ENCODE data around the gene TEX2. TPM values are rescaled to one million over a fixed set of nuclear protein-coding genes. Genes with fewer than 3 reads are reported as not detected.
A peak's percentile ranks its signal among the peaks of the same experiment; 100 is the strongest.

Gene TEX2
- total and polyA plus RNA-seq, 2 donors from 2014 or later: 14.0 to 39.1 TPM

DNA sequence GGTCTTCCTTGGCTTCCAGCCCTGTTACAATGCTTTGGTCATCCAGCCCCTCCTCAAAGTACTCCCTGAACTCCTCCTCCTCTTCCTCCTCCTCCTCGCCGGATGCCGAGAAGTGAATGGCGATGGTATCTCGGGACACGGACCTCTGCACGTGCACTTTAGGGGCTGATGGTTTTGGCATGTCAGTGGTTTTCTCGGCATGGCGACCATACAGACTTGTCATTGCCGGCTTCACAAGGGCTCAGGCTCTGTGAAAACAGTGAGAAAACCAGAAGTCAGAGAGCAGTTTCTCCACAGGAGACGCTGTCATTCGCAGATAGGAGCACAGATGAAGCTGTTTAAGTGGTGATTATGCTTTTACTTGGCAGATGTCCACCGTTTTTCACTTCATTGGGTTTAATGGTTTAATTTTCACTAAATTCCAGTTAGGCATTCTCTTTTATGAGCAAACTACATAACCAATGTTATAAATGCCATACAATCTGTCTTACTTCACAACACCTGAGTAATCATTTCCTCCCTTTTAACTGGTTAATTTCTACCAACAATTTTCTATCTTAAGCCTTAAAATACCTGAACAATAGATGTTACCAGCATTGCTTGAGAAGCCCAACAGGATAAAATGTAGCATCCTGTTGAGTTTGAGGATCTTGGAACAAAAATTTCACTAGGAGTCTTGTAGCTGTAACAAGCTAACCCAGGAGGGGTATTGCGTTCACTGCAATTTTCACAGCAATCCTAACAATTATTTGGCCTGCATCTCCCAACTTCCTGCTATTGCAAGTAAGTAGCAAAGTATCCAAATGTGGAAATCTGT lies 48.9 kb downstream of the TEX2 start:
- no peak for FAIRE-seq
- Histone ChIP-seq H3K9ac (ENCODE audit: low read length in 3 of 3) (no peak overlapping the region), H3K27me3 (ENCODE audit: control insufficient read depth, insufficient read depth, low read length) (no peaks in the 10 kb centered on the region), H3K4me1 (ENCODE audit: control insufficient read depth in 2 of 3, insufficient read depth in 2 of 3, low read depth in 1 of 3, low read length in 3 of 3) (peaks cover 0 to 32% (median 32%) of the 10 kb centered on the region in 3 donors), H3K36me3 (ENCODE audit: control insufficient read depth in 2 of 3, insufficient read depth in 3 of 3, low read length in 3 of 3) (peaks cover 0 to 3% (median 0%) of the 10 kb centered on the region in 3 donors), H3K4me3 (ENCODE audit: low read length in 3 of 3) (peak overlapping the region in 1 of 3 donors; percentile 6), H3K9me3 (ENCODE audit: control insufficient read depth in 2 of 3, insufficient read depth in 1 of 3, low read length in 3 of 3) (no peaks in the 10 kb centered on the region), H3K27ac (ENCODE audit: low read depth in 2 of 2, low read length in 2 of 2) (peak overlapping the region in 1 of 2 donors; percentile 24)
- DNase-seq: peak in 2 of 5 donors; percentile 29 to 38
- TF ChIP-seq, protein P1, sequence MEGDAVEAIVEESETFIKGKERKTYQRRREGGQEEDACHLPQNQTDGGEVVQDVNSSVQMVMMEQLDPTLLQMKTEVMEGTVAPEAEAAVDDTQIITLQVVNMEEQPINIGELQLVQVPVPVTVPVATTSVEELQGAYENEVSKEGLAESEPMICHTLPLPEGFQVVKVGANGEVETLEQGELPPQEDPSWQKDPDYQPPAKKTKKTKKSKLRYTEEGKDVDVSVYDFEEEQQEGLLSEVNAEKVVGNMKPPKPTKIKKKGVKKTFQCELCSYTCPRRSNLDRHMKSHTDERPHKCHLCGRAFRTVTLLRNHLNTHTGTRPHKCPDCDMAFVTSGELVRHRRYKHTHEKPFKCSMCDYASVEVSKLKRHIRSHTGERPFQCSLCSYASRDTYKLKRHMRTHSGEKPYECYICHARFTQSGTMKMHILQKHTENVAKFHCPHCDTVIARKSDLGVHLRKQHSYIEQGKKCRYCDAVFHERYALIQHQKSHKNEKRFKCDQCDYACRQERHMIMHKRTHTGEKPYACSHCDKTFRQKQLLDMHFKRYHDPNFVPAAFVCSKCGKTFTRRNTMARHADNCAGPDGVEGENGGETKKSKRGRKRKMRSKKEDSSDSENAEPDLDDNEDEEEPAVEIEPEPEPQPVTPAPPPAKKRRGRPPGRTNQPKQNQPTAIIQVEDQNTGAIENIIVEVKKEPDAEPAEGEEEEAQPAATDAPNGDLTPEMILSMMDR (IDR thresholded peaks at IDR 0.05; ENCODE audit: borderline replicate concordance, extremely low read depth, insufficient read depth): no peak
- intact Hi-C loops (cut with DNase I): no loop called here

DNA sequence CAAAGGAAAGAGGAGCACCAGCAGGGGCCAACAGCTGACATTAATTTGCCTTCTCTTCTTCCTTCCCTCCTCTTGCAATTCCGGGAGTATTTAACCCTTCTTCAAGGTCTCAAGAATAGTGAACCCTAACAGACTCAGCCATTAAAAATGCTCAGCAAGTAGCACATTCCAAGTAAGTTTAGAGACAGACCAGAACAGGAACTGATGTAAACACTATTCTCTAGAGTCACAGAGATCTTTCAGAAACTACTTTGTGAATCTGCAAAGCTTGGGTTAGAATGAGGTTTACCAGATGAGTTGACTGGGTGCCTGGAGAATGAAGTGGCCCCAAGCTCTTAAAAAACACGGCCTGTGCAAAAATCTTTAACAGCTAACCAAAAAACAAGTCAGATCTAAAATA lies 50.9 kb downstream of the TEX2 start:
- H3K9me3 ChIP-seq (ENCODE audit: control insufficient read depth in 2 of 3, insufficient read depth in 1 of 3, low read length in 3 of 3): no peaks in the 10 kb centered on the region
- no peak overlapping the region for H3K4me3 ChIP-seq (ENCODE audit: low read length in 3 of 3)
- TF ChIP-seq, protein P1 (IDR thresholded peaks at IDR 0.05; ENCODE audit: borderline replicate concordance, extremely low read depth, insufficient read depth): no peak
- no peak for FAIRE-seq
- H3K27ac ChIP-seq (ENCODE audit: low read depth in 2 of 2, low read length in 2 of 2): no peak overlapping the region
- H3K9ac ChIP-seq (ENCODE audit: low read length in 3 of 3): no peak overlapping the region
- H3K27me3 ChIP-seq (ENCODE audit: control insufficient read depth, insufficient read depth, low read length): no peaks in the 10 kb centered on the region
- intact Hi-C loops (cut with DNase I): no loop called here
- peaks cover 0 to 27% (median 26%) of the 10 kb centered on the region in 3 donors for H3K4me1 ChIP-seq (ENCODE audit: control insufficient read depth in 2 of 3, insufficient read depth in 2 of 3, low read depth in 1 of 3, low read length in 3 of 3)
- no peak for DNase-seq
- peaks cover 0 to 3% (median 0%) of the 10 kb centered on the region in 3 donors for H3K36me3 ChIP-seq (ENCODE audit: control insufficient read depth in 2 of 3, insufficient read depth in 3 of 3, low read length in 3 of 3)

DNA sequence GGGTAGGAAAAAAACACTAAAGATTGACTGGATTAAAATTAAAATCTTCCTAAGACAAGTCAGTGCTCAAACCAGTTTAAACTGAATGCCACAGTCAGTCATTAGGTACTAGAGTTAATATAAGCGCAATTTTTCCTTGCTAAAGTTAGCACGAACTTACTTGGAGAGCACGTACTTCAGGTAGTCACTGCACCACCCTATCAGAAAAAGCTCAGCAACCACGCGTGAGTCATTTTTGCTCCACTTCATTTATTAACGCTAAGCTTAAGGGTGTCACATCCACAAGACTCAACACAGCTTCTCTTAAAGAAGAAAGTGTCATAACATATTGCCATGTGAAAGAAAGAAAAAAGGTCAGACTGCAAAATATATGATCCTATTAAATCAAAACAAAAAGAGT lies 53.1 kb downstream of the TEX2 start:
- H3K36me3 ChIP-seq (ENCODE audit: control insufficient read depth in 2 of 3, insufficient read depth in 3 of 3, low read length in 3 of 3): peaks cover 0 to 3% (median 0%) of the 10 kb centered on the region in 3 donors
- peaks cover 0 to 13% (median 7%) of the 10 kb centered on the region in 3 donors for H3K4me1 ChIP-seq (ENCODE audit: control insufficient read depth in 2 of 3, insufficient read depth in 2 of 3, low read depth in 1 of 3, low read length in 3 of 3)
- H3K27ac ChIP-seq (ENCODE audit: low read depth in 2 of 2, low read length in 2 of 2): peak overlapping the region; percentile 14 to 78
- H3K9ac ChIP-seq (ENCODE audit: low read length in 3 of 3): no peak overlapping the region
- H3K27me3 ChIP-seq (ENCODE audit: control insufficient read depth, insufficient read depth, low read length): no peaks in the 10 kb centered on the region
- no peak for DNase-seq
- FAIRE-seq: no peak
- H3K9me3 ChIP-seq (ENCODE audit: control insufficient read depth in 2 of 3, insufficient read depth in 1 of 3, low read length in 3 of 3): no peaks in the 10 kb centered on the region
- TF ChIP-seq, protein P1 (IDR thresholded peaks at IDR 0.05; ENCODE audit: borderline replicate concordance, extremely low read depth, insufficient read depth): no peak
- intact Hi-C loops (cut with DNase I): no loop called here
- H3K4me3 ChIP-seq (ENCODE audit: low read length in 3 of 3): no peak overlapping the region
